Superior temporal gyrus (tissue), 1 donor: ENCODE results near the gene CXXC5.
"Not testable (repeated sequence)": the region's sequence is repeated elsewhere in the genome, so short reads cannot be mapped to it uniquely, and the experiment has no call there.

Source experiments
- DNase-seq: peaks from one replicate; pipeline ENCODE4 v3.0.0-alpha.2; 2016; ENCODE audit errors: extremely low spot score

CXXC5 gene

DNA sequence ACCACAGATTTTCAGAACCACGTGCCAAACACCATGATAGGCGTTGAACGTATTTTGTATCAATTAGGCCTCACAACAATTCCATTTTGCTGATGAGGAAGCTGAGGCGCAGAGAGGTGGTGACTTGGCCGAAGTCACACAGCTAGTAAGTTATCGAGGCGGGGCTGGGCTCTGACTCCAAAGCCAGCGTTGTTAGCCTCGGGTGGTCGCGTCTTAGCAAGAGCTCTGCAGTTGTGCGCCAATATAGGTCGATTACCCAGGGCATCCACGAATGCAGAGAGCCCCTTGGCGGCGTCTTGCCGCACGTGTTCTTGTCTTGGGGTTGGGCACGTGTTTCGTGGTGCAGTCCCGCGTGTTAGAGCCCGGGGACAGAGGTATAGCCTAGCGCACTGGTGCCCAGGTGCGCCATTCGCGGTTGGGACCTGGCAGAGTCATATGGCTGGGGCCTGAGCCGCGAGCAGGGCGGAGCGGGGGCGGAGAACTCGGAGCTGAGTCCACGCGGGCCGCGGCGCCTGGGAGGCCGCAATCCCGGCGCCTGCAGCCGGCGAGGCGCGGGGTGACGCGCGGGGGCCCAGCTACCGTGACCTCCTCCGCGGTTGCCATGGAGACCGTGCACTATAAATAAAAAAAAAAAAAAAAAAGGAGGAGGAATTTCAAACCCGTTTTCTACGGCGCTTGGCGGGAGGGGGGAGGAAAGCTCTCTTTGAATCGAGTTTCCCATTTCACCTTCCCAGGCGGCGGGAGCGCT, 62.3 kb downstream of the CXXC5 start:
- DNase-seq = peak; percentile 64

DNA sequence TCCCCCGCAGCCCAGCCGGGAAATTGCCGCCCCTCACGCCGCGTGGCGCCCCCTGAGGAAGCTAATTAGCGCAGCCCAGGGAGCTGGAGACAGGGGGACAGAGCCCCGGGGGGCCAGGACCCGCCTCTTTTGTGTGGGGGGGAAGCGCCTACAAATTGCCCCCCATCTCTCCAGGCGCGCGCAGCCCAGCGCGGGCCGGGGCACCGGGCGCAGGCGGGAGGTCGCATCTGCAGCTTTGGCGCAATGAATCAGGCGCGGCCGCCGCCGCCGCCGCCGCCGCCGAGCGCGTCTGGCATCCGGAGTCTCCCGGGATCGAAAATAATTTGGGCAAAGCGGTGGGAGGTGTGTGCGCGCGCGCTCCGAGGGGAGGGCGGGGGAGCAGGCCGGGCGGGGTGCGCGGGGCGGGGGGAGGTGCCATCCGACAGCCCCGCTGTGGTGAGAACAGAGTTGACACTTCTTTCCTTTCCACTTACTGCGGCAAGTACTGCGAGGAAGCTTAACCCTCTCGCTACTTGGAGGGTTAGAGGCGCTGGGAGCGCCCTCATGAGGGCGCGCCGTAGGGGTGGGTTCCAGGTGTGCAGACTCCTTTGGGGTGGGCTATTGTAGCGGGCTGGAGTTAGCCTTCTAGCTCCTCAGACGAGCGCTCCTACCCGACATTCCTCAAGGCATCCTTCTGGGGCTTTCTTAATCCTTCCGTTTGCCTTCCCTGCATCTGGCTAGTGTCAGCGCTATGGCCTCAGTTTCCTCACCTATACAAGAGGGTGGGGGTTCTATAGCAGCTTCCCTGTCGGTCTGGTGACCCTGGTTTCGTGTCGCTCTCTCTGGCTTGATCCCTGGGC, 63.1 kb downstream of the CXXC5 start:
- peak; percentile 66 for DNase-seq

DNA sequence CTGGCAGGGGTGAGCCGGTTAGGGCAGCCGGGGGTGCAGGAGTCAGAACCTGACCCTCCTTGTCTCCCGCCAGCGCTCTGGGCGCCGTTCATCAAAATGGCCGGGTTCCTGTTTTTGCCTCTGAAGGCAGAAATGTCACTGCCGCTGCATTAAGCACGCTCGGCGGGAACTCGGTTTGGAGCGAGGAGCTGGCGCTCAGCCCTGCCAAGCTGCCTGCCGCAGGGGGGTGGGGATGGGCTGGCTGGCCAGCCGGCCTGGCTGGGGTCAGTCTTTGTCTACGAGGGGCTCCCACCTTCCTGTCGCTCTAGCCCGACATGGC, 63.7 kb downstream of the CXXC5 start:
- peak; percentile 61 for DNase-seq

DNA sequence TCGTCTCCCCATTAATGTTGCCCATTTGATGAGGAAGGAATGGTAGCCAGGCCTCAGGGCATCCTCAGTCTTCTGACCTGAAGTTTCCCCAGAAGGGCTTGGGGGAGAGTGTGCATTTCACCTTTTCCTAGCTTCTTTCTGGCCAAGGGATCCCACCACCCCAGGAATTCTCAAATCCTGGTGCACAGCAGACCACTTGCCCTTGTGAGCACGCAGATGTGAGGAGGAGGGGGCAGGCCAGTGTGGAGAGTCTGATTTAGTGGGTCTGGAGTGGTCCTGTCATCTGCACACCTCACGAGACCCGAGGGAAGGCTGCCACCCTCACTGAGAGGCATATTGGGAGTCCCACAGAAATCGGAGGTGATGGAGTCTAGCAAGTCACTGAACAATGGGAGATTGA, 64.3 kb downstream of the CXXC5 start:
- DNase-seq = no peak

DNA sequence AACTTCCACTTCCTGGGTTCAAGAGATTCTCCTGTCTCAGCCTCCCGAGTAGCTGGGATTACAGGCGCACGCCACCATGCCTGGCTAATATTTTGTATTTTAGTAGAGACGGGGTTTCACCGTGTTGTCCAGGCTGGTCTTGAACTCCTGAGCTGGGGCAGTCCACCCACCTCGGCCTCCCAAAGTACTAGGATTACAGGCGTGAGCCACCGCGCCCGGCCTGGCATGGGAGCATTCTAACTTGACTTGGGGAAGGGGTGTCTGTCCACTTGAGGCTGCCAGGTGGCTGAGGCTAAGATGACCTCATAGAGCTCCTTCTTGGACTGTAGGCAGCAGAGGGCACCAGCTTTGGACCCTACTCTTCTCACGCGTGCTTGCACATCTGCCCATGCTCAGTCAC, 65.7 kb downstream of the CXXC5 start:
- peak; percentile 3 for DNase-seq

DNA sequence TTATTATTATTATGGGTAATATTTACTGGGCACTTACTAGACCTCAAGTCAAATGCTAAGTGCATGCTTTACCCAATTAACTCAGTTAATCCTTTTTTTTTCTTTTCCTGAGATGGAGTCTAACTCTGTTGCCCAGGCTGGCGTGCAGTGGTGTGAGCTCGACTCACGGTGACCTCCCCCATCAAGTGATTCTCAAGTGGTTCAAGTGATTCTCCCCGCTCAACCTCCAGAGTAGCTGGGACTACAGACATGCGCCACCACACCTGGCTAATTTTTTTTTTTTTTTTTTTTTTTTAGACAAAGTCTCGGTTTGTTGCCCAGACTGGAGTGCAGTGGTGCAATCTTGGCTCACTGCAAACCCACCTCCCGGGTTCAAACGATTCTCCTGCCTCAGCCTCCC, 69.1 kb downstream of the CXXC5 start:
- DNase-seq = no peak

DNA sequence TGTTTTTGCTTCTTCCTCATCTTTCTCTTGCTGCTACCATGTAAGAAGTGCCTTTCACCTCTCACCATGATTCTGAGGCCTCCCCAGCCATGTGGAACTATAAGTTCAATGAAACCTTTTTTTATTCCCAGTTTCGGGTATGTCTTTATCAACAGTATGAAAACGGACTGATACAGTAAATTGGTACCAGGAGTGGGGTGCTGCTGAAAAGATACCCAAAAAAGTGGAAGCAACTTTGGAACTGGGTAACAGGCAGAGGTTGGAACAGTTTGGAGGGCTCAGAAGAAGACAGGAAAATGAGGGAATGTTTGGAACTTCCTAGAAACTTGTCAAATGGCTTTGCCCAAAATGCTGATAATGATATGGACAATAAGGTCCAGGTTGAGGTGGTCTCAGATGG, 70.3 kb downstream of the CXXC5 start:
- not testable (repeated sequence) for DNase-seq

DNA sequence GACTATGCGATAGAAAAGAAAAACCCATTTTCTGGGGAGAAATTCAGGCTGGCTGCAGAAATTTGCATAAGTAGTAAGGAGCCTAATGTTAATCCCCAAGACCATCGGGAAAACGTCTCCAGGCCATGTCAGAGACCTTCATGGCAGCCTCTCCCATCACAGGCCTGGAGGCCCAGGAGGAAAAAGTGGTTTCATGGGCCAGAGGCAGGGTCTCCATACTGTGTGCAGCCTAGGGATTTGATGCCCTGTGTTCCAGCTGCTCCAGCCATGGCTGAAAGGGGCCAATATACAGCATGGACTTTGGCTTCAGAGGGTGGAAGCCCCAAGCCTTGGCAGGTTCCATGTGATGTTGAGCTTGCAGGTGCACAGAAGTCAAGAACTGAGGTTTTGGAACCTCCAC, 71.8 kb downstream of the CXXC5 start:
- DNase-seq = not testable (repeated sequence)

DNA sequence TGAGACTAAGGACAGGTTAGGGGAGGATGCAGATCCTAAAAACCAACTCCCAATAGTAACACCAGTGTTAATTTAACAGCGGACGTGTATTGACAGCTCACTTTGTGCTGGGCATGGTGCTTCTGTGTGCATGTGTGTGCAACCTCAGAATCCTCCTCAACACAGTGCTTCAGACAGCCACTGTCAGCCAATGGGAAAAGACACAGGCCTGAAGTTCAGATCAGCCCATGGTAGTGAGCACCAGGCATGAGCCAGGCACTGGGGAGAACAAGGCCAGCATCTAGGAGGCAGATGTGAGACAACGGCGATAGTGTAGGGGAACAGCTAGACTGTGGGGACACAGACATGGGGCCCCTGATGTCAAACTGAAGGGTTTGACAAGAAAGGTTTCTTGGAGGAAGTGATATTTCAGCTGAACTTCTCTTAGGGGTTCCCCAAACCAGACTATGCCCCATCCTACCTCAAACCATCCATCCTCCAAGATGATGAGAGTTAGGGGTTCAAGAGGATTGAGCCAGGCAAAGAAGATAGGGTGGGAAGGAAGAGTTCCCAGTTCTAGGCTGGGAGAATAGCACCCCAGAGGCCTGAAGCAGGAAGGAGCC, 75.9 kb downstream of the CXXC5 start:
- peak; percentile 8 for DNase-seq

DNA sequence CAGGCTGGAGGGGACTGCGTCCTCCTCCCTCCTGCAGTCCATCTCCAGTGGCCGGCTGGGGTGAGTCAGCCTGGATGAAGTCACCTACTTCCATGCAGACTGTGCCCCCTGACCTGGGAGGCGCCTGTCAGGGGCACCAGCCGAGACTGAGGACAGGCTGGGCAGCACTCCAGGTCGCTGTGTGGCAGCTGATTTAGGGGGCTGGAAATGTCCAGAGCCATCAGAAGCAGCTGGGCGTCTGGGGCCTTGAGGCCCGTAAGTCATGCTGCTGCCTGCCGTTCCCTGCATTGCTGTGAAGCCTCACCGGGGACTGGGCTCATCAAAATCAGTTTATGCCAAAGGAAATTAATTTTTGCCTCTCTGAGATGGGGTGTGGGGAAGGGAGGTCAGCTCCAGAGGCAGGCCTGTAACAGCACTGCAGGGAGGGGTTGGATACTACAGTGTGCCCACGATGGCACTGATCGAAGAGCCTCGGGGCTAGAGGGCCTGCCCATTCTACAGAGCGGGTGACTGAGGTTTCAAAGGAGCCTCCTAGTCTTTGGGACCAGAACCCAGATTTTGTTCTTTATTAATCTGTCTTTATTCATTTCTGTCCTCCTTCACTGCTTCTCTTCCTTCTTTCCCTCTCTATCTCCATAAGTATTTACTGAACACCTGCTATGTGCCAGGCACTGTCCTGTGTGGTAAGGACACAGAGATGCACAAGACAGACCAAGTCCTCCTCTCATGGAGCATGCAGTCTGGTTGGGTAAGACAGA, 77.1 kb downstream of the CXXC5 start:
- peak; percentile 62 for DNase-seq

DNA sequence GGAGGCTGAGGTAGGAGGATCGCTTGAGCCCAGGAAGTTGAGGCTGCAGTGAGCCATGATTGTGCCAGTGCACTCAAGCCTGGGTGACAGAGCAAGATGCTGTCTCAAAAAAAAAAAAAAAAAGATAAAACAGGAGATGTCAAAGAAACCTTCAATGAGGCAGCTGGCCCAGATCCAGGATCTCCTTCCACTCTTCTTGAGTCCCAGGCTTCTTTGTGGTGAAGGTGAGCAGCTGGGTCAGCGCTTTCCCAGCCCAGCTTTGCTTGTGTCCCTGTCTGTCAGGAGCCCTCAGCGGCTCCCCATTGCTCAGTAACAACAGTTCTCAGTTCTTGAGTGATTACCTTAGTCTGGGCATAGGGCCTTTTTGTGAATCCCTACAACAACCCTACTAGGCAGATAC, 78.1 kb downstream of the CXXC5 start:
- DNase-seq = peak; percentile 8

DNA sequence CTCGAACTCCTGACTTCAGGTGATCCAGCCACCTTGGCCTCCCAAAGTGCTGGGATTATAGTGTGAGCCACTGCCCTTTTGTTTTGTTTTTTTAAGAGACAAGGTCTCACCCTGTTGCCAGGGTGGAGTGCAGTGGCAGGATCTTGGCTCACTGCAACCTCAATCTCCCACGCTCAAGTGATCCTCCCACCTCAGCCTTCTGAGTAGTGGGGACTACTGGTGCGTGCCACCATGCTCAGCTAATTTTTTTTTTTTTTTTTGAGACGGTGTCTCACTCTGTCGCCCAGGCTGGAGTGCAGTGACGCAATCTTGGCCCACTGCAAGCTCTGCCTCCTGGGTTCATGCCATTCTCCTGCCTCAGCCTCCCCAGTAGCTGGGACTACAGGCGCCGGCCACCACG, 79.5 kb downstream of the CXXC5 start:
- not testable (repeated sequence) for DNase-seq

DNA sequence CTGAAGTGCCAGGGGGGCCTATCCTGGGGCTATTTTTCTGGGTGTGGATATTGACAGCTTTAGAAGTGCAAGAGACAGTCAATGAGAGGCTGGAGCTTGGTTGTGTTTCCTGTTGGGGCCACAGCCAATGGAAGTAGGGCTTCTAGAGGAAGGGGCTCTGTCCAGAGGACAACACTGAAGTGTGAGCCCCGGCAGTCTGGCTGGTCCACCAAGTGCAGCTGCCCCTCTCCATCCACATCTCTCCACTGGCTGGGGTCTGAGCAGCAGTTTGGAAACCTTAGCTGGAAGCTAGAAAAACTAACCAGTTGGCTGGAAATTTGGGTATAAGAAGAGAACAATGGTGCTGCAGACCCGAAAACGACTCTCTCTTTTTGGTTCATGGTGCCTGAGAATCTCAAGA, 83.1 kb downstream of the CXXC5 start:
- no peak for DNase-seq

DNA sequence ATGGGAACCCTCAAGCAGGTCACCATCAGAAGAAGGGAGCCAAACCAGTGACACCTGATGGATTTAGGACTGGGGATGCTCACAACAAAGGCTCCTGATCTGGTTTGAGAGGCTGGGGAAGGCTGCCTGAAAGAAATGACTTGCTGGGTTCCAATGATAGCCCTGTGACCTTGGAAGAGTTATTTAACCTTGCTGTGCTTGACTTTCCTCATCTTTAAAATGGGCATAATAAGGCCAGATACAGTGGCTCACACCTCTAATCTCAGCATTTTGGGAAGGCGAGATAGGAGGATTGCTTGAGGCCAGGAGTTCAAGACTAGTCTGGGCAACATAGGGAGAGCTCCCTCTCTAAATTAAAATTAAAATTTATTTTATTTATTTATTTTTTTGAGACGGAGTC, 83.9 kb downstream of the CXXC5 start:
- DNase-seq = no peak

DNA sequence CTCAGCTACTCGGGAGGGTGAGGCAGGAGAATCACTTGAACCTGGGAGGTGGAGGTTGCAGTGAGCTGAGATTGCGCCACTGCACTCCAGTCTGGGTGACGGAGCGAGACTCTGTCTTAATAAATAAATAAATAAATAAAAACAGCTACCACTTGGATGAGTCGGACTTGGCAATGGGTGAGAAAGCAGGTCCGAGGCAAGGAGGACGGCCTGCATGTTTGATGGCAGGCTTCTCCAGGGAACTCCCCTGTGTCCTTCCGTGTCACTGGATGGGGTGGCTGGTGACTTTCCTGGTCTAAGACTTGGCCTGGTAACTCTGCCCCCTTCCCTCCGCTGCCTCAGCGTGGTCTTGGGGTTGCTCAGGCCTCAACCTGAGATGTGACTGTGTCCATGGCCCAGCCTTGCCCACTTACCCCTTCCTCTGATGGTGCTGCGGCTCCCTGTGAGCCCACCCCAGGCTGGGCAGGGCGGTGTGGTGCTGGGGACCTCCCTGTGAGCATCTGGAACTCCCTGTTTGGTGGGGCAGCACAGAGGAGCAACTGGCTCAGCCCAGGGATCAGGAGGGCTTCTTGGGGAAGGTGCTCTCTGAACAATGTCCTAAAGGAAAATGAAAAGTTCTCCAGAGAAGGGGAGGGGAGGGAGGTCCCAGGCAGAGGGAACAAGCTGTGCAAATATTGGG, 85.0 kb downstream of the CXXC5 start:
- no peak for DNase-seq
